AG09309 (cell line): ENCODE results near the gene ITPR1.

Experiments used
- DNase-seq: peaks from one replicate; pipeline ENCODE4 v3.0.0-alpha.2; 2010; ENCODE audit warnings: low read depth
- H3K4me3 ChIP-seq: 2 replicates; pipeline ENCODE4 v1.5.1; 2011; ENCODE audit warnings: mild to moderate bottlenecking, low read depth, low read length, moderate library complexity; ENCODE audit not compliant: control insufficient read depth
- TF ChIP-seq, protein P1 (sequence below): IDR thresholded peaks from 2 replicates; pipeline ENCODE4 v1.5.1; 2011; ENCODE audit warnings: mild to moderate bottlenecking, low read depth, low read length, inconsistent platforms; ENCODE audit not compliant: insufficient read depth, control insufficient read depth; ENCODE audit errors: missing control alignments

The ITPR1 gene

GRCh38 chr3:4680871-4681300 is 187.7 kb downstream of the ITPR1 start:
- no peak for DNase-seq
- TF ChIP-seq, protein P1, sequence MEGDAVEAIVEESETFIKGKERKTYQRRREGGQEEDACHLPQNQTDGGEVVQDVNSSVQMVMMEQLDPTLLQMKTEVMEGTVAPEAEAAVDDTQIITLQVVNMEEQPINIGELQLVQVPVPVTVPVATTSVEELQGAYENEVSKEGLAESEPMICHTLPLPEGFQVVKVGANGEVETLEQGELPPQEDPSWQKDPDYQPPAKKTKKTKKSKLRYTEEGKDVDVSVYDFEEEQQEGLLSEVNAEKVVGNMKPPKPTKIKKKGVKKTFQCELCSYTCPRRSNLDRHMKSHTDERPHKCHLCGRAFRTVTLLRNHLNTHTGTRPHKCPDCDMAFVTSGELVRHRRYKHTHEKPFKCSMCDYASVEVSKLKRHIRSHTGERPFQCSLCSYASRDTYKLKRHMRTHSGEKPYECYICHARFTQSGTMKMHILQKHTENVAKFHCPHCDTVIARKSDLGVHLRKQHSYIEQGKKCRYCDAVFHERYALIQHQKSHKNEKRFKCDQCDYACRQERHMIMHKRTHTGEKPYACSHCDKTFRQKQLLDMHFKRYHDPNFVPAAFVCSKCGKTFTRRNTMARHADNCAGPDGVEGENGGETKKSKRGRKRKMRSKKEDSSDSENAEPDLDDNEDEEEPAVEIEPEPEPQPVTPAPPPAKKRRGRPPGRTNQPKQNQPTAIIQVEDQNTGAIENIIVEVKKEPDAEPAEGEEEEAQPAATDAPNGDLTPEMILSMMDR: no peak
- no peak overlapping the region for H3K4me3 ChIP-seq

DNA sequence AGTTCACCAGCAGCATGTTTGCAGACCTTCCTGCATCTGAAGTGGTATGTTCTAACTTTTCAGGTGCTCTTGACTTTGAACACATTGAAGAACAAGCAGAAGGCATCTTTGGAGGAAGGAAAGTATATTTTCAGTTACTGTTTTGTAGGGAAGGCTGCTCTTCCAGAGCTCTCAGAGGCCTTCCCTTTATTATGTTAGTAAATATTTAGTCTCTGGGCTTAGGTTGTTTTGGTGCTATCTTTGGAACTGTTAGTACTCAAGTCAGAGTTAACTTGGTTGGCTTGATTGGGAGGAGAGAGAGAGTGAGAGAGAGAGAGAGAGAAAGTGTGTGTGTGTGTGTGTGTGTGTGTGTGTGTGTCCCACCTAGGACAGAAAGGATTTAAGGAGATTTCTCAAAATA is 188.2 kb downstream of the ITPR1 start:
- no peak overlapping the region for H3K4me3 ChIP-seq
- no peak for DNase-seq
- TF ChIP-seq, protein P1: no peak

- DNase-seq: no peak
- TF ChIP-seq, protein P1: no peak
- H3K4me3 ChIP-seq: no peak overlapping the region
Observed at GRCh38 chr3:4684117-4684516, 191.0 kb downstream of the ITPR1 start.

GRCh38 chr3:4684976-4685375 is 191.8 kb downstream of the ITPR1 start:
- no peak for DNase-seq
- TF ChIP-seq, protein P1: no peak
- no peak overlapping the region for H3K4me3 ChIP-seq

DNA sequence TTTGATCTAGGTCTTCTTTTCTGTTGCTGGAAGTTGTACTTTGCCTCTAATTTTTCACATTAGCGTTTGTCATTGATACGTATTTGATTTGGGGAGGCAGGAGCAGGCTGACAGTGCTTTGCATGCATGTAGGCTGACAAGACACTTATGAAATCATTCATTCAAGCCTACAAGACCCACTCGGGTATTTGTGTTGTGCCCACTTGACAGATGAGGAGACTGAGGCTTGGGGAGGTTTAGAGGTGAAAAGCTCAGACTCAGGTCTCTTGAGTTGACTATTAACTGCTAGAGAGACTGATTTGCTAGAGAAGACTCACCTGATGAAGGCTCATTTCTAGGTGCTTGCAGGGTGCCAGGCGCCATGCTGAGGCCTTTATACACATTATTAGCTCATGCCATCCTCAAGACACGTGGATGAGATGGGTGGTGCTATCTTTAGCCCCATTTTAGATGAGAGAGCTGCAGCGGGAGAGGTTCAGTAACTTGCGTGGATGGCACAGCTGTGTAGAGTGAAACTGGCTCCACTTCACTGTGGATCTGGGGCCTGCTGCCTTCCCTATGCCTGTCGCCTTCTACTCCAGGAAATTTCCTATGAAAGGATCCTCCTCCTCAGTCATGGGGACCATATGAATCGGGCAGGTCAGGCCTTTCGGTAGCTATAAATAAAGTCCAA is 192.7 kb downstream of the ITPR1 start:
- no peak overlapping the region for H3K4me3 ChIP-seq
- TF ChIP-seq, protein P1: no peak
- no peak for DNase-seq

DNA sequence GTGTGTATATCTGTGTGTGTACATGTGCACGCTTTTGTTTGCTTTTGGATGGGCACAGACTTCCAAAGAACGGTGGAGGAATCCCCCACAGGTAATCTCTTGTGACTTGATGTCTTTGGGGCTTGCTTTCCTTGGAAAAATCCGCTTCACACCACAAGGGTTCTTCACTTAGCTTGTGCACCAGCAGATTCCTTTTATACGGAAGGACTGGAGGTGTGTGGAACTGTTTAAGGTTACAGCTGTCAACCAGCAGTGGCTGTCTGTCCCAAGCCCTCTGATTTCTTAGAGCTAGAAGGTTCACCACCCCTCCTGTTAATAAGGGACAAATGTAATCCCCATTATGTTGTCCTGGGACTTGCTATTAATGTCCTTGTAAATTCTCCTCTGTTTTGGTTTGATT is 193.5 kb downstream of the ITPR1 start:
- no peak for DNase-seq
- TF ChIP-seq, protein P1: no peak
- no peak overlapping the region for H3K4me3 ChIP-seq
